ENCODE results near the gene IKZF1. TPM values are rescaled to one million over a fixed set of nuclear protein-coding genes. Genes with fewer than 3 reads are reported as not detected.

Gene IKZF1
- total RNA-seq, 6 experiments from 2014 or later = 3.1 to 9.6 (median 5.2) TPM

DNA sequence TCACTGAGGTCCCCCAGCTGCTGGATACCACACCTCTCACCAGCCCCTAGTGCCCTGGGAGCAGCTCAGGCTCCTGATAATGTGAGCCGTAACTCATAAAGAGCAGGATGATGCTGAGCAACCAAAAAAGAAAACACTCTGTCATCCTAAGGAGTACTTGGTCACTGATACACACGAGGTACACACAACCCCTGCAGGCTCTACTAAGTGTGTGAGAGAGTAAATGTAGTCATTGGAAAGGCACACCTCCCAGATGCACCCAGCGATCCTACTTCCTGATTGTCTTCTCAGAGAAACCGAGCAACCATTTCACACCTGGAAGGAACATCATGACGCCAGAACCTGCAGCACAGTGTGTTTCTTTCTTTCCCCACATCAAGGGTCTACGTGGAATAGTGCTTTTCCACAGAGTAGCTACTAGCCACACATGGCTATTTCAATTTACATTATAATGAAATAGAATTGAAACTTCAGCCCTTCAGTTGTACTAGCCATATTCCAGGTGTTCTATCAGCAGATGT is 111.4 kb downstream of the IKZF1 start:
- Histone ChIP-seq H3K27me3 (no peaks in the 10 kb centered on the region), H3K36me3 (no peaks in the 10 kb centered on the region), H3K4me3 (no peak overlapping the region), H3K9me3 (no peaks in the 10 kb centered on the region), H3K4me1 (no peaks in the 10 kb centered on the region), H3K27ac (no peak overlapping the region)
- ATAC-seq = no peak
- TF ChIP-seq POLR2A (IDR thresholded peaks at IDR 0.05) = no peak
- TF ChIP-seq, protein P1, sequence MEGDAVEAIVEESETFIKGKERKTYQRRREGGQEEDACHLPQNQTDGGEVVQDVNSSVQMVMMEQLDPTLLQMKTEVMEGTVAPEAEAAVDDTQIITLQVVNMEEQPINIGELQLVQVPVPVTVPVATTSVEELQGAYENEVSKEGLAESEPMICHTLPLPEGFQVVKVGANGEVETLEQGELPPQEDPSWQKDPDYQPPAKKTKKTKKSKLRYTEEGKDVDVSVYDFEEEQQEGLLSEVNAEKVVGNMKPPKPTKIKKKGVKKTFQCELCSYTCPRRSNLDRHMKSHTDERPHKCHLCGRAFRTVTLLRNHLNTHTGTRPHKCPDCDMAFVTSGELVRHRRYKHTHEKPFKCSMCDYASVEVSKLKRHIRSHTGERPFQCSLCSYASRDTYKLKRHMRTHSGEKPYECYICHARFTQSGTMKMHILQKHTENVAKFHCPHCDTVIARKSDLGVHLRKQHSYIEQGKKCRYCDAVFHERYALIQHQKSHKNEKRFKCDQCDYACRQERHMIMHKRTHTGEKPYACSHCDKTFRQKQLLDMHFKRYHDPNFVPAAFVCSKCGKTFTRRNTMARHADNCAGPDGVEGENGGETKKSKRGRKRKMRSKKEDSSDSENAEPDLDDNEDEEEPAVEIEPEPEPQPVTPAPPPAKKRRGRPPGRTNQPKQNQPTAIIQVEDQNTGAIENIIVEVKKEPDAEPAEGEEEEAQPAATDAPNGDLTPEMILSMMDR (IDR thresholded peaks at IDR 0.05) = no peak
- WGBS (ENCODE audit: insufficient coverage, low coverage, low lambda C conversion rate, missing lambda C conversion rate) = 57% methylated on average over 4 of the region's 6 CpGs
- intact Hi-C loops (cut with DNase I) = no loop called here
- DNase-seq = no peak

DNA sequence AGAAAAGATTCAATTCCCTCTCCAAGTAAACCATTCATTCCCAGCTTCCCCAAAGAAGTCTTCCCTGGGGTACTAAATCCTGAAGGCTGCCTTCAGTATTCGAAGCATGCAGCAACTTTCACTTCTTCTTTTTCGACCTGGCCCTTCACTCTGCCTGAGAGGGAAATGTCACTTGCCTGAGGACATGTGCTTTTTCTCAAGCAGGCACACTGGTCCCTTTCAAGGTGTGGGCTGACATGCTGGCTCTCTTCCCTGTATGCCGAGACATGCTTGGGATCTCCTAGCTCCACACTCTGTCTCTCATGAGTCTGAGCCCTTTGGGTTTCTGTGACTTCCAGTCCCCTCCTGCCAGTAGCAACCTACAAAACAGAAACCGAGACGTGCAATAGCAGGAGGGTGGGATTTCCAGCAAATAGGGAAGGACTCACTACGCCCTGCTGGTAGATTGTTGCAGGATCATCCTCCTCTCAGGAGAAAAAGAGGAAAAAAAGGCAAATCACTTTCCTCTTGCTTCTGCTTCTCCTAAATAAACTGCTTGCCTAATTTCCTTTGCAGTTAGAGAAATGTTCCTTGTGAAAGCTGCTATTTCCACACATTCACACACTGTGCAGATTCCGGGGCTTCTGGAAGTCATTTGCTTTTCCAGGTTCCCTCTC is 112.1 kb downstream of the IKZF1 start:
- Histone ChIP-seq H3K27me3 (no peaks in the 10 kb centered on the region), H3K9me3 (no peaks in the 10 kb centered on the region), H3K27ac (no peak overlapping the region), H3K4me3 (no peak overlapping the region), H3K36me3 (no peaks in the 10 kb centered on the region), H3K4me1 (no peaks in the 10 kb centered on the region)
- 50% methylated on average over 7 of the region's 7 CpGs for WGBS (ENCODE audit: insufficient coverage, low coverage, low lambda C conversion rate, missing lambda C conversion rate)
- intact Hi-C loops (cut with DNase I) = no loop called here
- DNase-seq (no peak), ATAC-seq (peak; percentile 23 to 61 (median 40))
- TF ChIP-seq POLR2A (IDR thresholded peaks at IDR 0.05) = no peak
- TF ChIP-seq, protein P1 (IDR thresholded peaks at IDR 0.05) = no peak

DNA sequence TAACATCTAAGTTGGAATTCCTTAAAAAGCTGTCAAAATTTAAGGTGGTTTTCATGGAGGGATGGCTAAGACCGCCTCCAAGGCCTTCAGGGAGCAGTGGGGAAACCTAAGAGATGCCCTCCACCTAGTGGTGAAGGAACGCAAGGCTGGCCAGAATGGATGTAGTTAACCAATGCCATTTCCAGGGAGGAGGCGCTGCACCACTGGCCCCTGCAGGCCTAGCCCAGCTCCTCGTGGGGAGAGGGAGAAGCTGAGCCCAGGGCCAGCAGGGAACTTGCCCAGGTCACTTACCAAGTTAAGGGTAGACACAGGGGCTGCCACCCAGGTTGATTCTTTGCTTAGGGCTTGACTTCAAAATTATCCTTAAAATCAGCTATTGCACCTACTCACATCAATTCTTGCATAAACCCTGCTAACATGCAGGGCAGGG is 113.6 kb downstream of the IKZF1 start:
- no peak overlapping the region for H3K4me3 ChIP-seq
- H3K36me3 ChIP-seq = no peaks in the 10 kb centered on the region
- H3K9me3 ChIP-seq = no peaks in the 10 kb centered on the region
- WGBS (ENCODE audit: insufficient coverage, low coverage, low lambda C conversion rate, missing lambda C conversion rate) = 5% methylated on average over 2 of the region's 4 CpGs
- no peaks in the 10 kb centered on the region for H3K4me1 ChIP-seq
- DNase-seq (peak; percentile 58 to 68 (median 67)), ATAC-seq (peak; percentile 88 to 94 (median 90))
- H3K27ac ChIP-seq = no peak overlapping the region
- intact Hi-C loops (cut with DNase I) = no loop called here
- H3K27me3 ChIP-seq = no peaks in the 10 kb centered on the region
- TF ChIP-seq POLR2A (IDR thresholded peaks at IDR 0.05) = no peak
- TF ChIP-seq, protein P1 (IDR thresholded peaks at IDR 0.05) = peak; percentile 56 to 75 (median 64)

DNA sequence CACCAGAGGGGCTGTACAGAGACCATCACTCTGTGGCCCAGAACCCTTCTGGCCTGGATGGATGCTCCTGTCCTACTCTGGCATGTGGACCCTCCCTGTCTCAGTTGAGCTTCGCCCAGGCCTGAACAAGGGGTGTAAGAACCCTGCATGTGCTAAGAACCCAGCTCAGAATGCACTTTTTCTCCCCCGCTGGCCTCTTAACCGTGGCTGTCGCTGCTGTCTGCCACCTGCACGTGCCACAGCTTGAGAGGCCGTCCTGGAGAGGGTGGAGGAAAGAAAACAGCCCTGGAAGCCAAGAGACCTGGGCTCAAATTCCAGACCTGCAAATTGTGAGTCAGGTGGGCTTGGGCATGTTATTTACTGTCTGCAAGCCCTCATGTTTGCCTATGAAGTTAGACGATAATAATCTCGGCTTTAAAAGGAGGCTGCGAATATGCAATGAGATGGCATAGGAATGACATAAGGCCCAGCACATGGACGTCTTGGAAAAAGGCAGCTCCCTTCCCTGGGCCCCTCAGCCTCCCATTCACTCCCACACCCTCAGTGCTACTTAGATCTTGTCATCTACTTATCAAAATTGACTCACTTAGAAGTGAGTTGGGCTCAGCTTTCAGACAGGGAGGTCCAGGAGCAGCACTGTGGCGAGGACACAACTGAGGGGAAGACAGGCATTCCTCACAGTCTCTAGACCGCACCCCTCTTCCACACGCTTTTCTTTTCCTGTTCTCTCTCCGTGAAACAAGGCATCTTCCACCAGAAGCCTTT is 114.2 kb downstream of the IKZF1 start:
- H3K9me3 ChIP-seq = no peaks in the 10 kb centered on the region
- ATAC-seq = no peak
- 45% methylated on average over 5 of the region's 14 CpGs for WGBS (ENCODE audit: insufficient coverage, low coverage, low lambda C conversion rate, missing lambda C conversion rate)
- no peaks in the 10 kb centered on the region for H3K27me3 ChIP-seq
- intact Hi-C loops (cut with DNase I) = no loop called here
- no peak for TF ChIP-seq POLR2A (IDR thresholded peaks at IDR 0.05)
- TF ChIP-seq, protein P1 (IDR thresholded peaks at IDR 0.05) = no peak
- H3K4me3 ChIP-seq = no peak overlapping the region
- no peak for DNase-seq
- no peaks in the 10 kb centered on the region for H3K4me1 ChIP-seq
- H3K36me3 ChIP-seq = no peaks in the 10 kb centered on the region
- no peak overlapping the region for H3K27ac ChIP-seq

Measured in right lobe of liver (tissue), 6 donors.